ENCODE data around the gene FAM47E.
"Not testable (repeated sequence)": the region's sequence is repeated elsewhere in the genome, so short reads cannot be mapped to it uniquely, and the experiment has no call there.

The FAM47E gene

GRCh38 chr4:76219299-76220055, 32.0 kb upstream of the FAM47E start:
- DNase-seq (ENCODE audit: extremely low spot score, insufficient read length, low read depth): no peak
- no peak for FAIRE-seq

DNA sequence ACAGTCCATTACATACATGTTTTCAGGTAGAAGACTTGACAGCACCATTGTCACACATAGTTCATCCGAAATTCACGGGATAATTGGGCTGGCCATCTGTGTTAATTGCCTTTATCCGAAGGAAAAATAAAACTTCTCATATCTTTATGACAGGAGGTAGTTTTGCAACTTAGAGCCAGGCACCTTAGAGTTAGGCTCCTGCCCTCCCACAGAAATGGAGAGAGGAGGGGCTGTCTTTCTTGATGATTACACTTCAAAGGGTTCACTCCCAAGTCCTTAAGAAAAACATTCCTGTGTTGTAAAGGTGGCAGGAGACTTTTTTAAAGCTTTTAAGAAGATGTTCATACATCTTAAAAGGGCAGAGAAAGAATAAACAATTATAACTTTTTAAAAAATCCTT, 27.4 kb upstream of the FAM47E start:
- FAIRE-seq: no peak
- no peak for DNase-seq (ENCODE audit: extremely low spot score, insufficient read length, low read depth)

DNA sequence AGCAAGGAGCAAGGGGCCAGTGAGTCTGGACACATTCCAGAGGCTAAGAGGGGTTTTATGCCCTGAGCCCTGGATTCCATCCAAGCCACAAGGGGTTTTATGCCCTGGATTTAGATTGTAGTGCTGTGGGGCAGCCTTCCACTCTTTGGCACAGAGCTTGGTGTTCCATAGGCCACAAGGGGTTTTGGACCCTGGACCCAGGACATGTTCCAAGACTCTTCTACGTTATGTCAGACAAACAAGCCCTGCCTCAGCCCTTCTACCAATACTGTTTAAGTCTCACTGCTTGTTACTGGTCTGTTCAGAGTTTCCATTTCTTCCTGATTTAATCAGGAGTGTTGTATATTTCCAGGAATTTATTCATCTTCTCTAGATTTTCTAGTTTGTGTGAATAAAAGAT, 25.1 kb upstream of the FAM47E start:
- FAIRE-seq (no peak), DNase-seq (ENCODE audit: extremely low spot score, insufficient read length, low read depth) (no peak)

DNA sequence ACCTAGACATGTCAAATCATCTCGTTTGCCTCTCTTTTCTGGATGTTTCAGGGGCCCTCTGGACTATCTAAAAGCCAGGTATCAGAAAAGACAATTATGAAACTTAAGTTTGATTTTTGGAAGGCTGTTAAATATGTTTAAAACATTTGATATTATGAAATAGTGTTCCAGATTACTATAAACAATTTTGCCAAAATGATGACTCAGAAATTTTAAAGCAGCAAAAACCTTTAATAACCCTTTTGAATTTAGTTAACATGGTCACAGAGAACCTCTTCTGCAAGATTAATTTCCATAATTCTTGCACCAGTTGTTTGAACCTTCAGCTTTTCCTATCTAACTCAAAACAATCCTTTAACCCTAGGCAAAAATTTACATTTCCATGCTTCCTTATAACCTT, 18.8 kb upstream of the FAM47E start:
- DNase-seq (ENCODE audit: extremely low spot score, insufficient read length, low read depth) (no peak), FAIRE-seq (no peak)

- DNase-seq (ENCODE audit: extremely low spot score, insufficient read length, low read depth) (no peak), FAIRE-seq (no peak)
Observed at GRCh38 chr4:76233083-76233482, 18.4 kb upstream of the FAM47E start.

DNA sequence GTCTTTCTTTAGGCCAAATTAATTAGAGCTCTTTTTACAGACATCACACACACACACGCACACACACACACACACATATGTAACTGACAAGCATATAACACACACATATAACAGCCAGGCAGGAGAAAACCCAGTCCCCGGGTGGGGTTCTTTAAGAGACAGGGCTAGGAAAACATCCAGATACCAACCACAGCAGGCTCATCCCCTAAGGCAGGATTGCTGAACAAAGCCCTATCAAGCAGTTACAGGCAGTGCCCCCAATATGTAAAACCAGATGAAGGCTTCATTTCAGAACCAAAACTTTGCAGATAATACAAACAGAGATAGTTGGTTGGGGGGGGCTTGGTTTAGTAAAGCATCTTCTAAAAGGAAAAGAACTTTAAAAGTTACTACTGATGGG, 18.0 kb upstream of the FAM47E start:
- no peak for FAIRE-seq

DNA sequence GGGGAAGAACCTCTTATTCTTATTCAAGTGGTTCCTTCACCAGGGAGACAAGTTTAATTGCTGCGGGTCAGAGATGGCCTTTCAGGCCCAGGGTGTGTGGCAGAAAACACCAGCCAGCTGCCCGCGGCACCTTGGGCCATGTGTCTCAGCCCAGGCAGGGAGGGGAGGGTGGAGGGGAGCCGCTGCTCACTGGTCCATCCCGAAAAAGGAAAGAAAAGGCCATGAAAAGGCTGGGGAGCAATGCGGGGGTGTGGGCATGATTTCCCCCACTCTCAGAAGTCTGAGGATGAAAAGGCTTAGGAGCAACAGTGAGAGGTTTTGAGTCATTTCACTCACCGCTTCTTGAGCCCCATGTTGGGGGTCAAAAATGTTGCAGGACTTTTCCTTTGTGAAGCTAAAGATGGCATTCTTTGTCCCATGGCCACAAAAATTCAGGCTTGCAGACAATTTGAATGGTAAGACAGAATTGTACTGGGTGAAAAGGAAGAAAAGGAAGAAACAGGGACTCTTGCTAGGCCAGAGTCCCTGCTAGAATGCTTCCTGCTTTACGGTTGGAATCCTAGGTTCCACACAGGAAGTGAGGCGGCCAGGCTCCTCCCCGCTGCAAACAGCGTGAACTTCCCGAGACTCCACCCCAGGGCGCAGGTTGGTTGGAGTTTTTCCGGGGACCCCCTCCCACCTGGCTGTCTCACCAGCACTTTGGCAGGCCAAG, 17.4 kb upstream of the FAM47E start:
- DNase-seq (ENCODE audit: extremely low spot score, insufficient read length, low read depth) (no peak), FAIRE-seq (no peak)

More for the DNA sequence above, 18.0 kb upstream of the FAM47E start:
- DNase-seq (ENCODE audit: extremely low spot score, insufficient read length, low read depth): no peak

DNA sequence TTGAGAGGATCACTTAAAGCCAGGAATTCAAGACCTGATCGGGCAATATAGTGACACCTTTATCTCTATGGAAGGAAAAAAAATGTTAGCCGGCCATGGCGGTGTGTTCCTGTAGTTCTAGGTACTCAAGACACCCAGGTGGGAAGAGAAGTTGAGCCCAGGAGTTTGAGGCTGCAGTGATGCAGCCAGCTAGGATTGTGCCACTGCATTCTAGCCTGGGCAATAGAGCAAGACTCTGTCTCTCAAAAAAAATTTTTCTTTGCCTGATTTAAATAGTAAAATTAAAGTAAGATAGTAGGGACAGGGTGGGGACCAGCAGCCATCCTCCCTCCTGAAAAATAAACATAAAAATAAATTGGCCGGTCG, 16.9 kb upstream of the FAM47E start:
- FAIRE-seq (no peak), DNase-seq (ENCODE audit: extremely low spot score, insufficient read length, low read depth) (no peak)

- DNase-seq (ENCODE audit: extremely low spot score, insufficient read length, low read depth): no peak
- FAIRE-seq: no peak
Observed at GRCh38 chr4:76235407-76235806, 16.1 kb upstream of the FAM47E start.

DNA sequence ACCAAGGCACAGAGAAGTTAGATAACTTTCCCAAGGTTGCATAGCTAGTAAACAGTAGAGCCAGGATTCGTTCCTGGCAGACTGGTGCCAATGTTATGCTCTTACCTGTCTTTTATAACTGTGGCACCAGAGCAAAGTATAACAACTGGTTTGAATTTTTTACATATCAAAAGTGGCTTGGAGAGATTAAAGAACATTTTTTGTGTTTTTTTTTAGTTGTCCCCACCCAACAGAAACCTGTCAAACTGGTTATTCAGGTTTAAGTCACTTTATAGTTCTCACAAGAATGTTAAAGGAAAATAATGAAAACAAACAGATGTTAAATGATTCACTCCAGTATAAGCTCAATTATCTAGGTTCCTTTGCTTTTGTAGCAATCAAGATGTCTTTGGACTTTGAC, 15.6 kb upstream of the FAM47E start:
- FAIRE-seq (no peak), DNase-seq (ENCODE audit: extremely low spot score, insufficient read length, low read depth) (no peak)

DNA sequence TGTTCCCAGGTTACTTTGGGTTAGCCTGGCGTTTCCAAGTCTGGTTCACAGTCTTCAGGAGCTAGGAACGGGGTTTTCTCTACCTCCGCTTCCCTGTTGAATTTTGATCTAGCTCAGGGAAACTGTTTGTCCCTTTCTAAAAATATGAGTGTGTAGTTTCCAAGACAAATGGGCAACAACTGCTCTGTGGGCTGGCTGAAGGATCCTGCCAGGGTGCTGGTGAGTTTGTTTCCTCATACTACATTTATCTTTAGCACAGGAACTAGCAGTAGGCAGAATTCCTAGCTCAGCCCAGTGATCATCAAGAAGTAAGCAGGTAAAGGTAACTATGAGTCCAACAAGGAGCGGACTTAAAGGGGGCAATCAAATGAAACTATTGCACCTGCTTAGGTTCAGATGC, 13.3 kb upstream of the FAM47E start:
- FAIRE-seq (no peak), DNase-seq (ENCODE audit: extremely low spot score, insufficient read length, low read depth) (no peak)

- FAIRE-seq (no peak), DNase-seq (ENCODE audit: extremely low spot score, insufficient read length, low read depth) (no peak)
Observed at GRCh38 chr4:76238701-76239100, 12.8 kb upstream of the FAM47E start.

DNA sequence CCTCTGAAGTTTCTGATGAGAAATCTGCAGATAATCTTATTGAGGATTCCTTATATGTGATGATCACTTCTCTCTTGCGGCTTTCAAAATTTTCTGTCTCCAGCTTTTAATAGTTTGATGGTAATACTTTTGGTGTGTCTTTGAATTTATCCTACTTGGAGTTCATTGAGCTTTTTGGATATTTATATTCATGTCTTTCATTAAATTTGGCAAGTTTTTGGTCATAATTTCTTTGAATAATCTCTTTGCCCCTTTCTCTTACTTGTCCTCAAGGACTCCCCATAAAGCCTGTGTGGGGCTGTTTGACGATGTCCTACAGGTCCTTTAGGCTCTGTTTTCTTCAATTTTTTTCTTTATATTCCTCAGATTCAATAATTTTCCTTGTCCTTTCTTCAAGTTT, 11.3 kb upstream of the FAM47E start:
- FAIRE-seq (no peak), DNase-seq (ENCODE audit: extremely low spot score, insufficient read length, low read depth) (no peak)

- DNase-seq (ENCODE audit: extremely low spot score, insufficient read length, low read depth); FAIRE-seq: not testable (repeated sequence)
Observed at GRCh38 chr4:76243877-76244276, 7.6 kb upstream of the FAM47E start.

DNA sequence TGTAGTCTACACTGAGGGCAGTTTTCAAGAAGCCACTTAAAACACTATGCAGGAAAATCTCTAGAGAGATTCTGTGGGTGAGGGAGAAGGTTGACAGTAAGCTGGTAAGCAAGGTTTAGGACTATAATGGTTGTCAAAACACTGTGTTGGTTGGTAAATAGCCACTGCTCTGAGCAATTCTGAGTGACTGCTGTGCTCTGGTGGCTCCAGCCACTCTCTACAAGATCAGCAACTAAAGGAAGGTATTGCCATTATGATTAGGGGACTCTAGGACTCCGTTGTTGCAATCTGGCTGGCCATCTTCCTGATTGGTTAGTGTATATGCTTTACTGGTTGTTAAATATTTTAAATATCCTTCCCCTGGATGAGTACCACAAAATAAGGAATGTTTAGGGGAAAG, 5.5 kb upstream of the FAM47E start:
- no peak for FAIRE-seq

GRCh38 chr4:76246852-76247251, 4.7 kb upstream of the FAM47E start:
- no peak for DNase-seq (ENCODE audit: extremely low spot score, insufficient read length, low read depth)
- no peak for FAIRE-seq

More for the DNA sequence above, 5.5 kb upstream of the FAM47E start:
- DNase-seq (ENCODE audit: extremely low spot score, insufficient read length, low read depth): no peak

GRCh38 chr4:76250962-76251361, 559 bp upstream of the FAM47E start:
- FAIRE-seq: no peak
- no peak for DNase-seq (ENCODE audit: extremely low spot score, insufficient read length, low read depth)

GRCh38 chr4:76252271-76252653, 741 bp downstream of the FAM47E start:
- no peak for FAIRE-seq

DNA sequence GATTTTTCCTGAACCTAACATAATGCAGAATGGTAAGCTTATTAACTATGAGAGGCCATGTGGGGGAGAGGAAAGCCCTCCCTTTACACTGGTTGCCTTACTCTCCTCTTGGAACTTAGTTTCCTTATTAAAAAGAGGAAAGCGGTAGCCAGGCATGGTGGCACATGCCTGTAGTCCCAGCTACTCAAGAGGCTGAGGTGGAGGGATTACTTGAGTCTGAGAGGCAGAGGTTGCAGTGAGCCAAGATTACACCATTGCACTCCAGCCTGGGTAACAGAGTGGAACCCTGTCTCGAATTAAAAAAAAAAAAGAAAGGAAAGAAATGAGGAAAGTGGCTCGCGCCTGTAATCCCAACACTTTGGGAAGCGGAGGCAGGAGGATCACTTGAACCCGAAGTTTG, 2.0 kb downstream of the FAM47E start:
- DNase-seq (ENCODE audit: extremely low spot score, insufficient read length, low read depth) (no peak), FAIRE-seq (no peak)

More at GRCh38 chr4:76252271-76252653, 741 bp downstream of the FAM47E start:
- no peak for DNase-seq (ENCODE audit: extremely low spot score, insufficient read length, low read depth)

DNA sequence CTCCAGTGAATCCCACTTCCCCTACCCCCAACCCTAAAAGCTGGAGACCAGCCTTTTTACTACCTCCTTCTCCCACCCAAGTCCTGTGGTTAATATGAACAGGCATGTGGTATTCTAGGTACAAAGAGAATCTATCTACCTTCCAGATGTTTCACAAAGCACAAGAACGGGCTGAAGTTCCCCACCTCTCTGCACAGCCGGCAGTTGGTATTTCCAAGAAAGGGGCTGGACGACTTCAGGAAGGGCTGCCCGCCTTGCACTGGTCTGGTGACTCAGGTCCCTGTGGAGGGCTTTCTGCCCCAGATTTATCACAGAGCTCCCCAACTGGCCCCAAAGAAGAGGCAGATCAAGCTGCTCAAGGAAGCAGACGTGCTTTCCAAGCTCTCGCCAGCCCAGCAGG, 4.5 kb downstream of the FAM47E start:
- DNase-seq (ENCODE audit: extremely low spot score, insufficient read length, low read depth) (no peak), FAIRE-seq (no peak)

GRCh38 chr4:76256968-76257367, 5.4 kb downstream of the FAM47E start:
- no peak for DNase-seq (ENCODE audit: extremely low spot score, insufficient read length, low read depth)
- no peak for FAIRE-seq

GRCh38 chr4:76257824-76258223, 6.3 kb downstream of the FAM47E start:
- DNase-seq (ENCODE audit: extremely low spot score, insufficient read length, low read depth) (no peak), FAIRE-seq (no peak)

All from GM18507 (cell line).